Measurements from ENCODE around the gene ARID1A. TPM values are rescaled to one million over a fixed set of nuclear protein-coding genes. Genes with fewer than 3 reads are reported as not detected.

Gene ARID1A
- total and polyA plus RNA-seq, 9 of the 15 experiments (the other 6 are each of a cell fraction or from before 2014, with no cell fraction given): 8.3 to 88.3 (median 22.5) TPM

DNA sequence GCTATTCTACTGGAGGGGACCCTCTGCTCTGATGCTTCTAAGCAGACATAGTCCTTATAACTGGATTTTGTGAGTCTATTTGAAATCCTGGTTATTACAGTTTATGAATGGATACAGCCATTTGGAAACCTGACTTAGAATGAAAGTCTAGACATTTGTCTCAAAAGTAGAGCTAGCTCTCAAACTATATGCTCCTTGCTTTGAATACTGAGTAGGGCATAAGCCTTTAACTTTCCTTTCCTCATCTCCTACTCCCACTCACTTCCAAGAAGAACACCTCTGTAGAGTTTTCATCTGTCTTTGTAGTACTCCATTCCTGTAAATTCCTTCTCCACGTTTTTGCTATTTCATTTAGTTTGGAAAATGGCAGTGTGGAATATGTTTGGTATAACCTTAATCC, 9.0 kb upstream of the ARID1A start (continued):
- TF ChIP-seq CBX2 (IDR thresholded peaks at IDR 0.05; ENCODE audit: insufficient read depth, low read length, poor library complexity, severe bottlenecking): no peak
- TF ChIP-seq SREBF2 (CRISPR knock-in tag; IDR thresholded peaks at IDR 0.05): no peak
- no peak for TF ChIP-seq ETS2 (tag; IDR thresholded peaks at IDR 0.05; ENCODE audit: borderline replicate concordance, poor library complexity, severe bottlenecking)
- TF ChIP-seq EWSR1 (IDR thresholded peaks at IDR 0.05; ENCODE audit: borderline replicate concordance, low read depth, partially characterized antibody): no peak
- TF ChIP-seq, protein P1, sequence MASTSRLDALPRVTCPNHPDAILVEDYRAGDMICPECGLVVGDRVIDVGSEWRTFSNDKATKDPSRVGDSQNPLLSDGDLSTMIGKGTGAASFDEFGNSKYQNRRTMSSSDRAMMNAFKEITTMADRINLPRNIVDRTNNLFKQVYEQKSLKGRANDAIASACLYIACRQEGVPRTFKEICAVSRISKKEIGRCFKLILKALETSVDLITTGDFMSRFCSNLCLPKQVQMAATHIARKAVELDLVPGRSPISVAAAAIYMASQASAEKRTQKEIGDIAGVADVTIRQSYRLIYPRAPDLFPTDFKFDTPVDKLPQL (IDR thresholded peaks at IDR 0.05; ENCODE audit: extremely low read depth, insufficient read length): no peak
- TF ChIP-seq MTF1 (CRISPR knock-in tag; IDR thresholded peaks at IDR 0.05; ENCODE audit: borderline replicate concordance): no peak
- TF ChIP-seq NONO (IDR thresholded peaks at IDR 0.05; ENCODE audit: low read depth in 2 of 2, low read length in 1 of 2): no peak; a peak in 1 of 4 replicates
- peak; percentile 55; the same call in 1 of the 2 replicates for TF ChIP-seq TRIM28 (IDR thresholded peaks at IDR 0.05)
- TF ChIP-seq COPS2 (conservative IDR thresholded peaks at IDR 0.05): no peak
- TF ChIP-seq SRSF9 (IDR thresholded peaks at IDR 0.05; ENCODE audit: borderline replicate concordance, low read depth, low read length): no peak
- TF ChIP-seq NEUROD1 (IDR thresholded peaks at IDR 0.05; ENCODE audit: borderline replicate concordance, low read depth, low read length, partially characterized antibody): peak; percentile 95
- 0 out of 2 replicates have a peak, but pooled peaks have one; percentile 7 for TF ChIP-seq THRB (CRISPR knock-in tag; conservative IDR thresholded peaks at IDR 0.05)
- TF ChIP-seq ZNF12 (CRISPR knock-in tag; IDR thresholded peaks at IDR 0.05): no peak
- no peak for TF ChIP-seq RBM15 (IDR thresholded peaks at IDR 0.05; ENCODE audit: insufficient read depth, low read length)
- no peak; the same call in 1 of the 2 replicates for TF ChIP-seq RNF2 (IDR thresholded peaks at IDR 0.05)
- TF ChIP-seq ZC3H4 (CRISPR knock-in tag; IDR thresholded peaks at IDR 0.05; ENCODE audit: borderline replicate concordance): no peak
- TF ChIP-seq, protein P2, sequence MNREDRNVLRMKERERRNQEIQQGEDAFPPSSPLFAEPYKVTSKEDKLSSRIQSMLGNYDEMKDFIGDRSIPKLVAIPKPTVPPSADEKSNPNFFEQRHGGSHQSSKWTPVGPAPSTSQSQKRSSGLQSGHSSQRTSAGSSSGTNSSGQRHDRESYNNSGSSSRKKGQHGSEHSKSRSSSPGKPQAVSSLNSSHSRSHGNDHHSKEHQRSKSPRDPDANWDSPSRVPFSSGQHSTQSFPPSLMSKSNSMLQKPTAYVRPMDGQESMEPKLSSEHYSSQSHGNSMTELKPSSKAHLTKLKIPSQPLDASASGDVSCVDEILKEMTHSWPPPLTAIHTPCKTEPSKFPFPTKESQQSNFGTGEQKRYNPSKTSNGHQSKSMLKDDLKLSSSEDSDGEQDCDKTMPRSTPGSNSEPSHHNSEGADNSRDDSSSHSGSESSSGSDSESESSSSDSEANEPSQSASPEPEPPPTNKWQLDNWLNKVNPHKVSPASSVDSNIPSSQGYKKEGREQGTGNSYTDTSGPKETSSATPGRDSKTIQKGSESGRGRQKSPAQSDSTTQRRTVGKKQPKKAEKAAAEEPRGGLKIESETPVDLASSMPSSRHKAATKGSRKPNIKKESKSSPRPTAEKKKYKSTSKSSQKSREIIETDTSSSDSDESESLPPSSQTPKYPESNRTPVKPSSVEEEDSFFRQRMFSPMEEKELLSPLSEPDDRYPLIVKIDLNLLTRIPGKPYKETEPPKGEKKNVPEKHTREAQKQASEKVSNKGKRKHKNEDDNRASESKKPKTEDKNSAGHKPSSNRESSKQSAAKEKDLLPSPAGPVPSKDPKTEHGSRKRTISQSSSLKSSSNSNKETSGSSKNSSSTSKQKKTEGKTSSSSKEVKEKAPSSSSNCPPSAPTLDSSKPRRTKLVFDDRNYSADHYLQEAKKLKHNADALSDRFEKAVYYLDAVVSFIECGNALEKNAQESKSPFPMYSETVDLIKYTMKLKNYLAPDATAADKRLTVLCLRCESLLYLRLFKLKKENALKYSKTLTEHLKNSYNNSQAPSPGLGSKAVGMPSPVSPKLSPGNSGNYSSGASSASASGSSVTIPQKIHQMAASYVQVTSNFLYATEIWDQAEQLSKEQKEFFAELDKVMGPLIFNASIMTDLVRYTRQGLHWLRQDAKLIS (CRISPR knock-in tag; IDR thresholded peaks at IDR 0.05): no peak
- no peak for TF ChIP-seq TAF7 (tag; IDR thresholded peaks at IDR 0.05)
- TF ChIP-seq, protein P3, sequence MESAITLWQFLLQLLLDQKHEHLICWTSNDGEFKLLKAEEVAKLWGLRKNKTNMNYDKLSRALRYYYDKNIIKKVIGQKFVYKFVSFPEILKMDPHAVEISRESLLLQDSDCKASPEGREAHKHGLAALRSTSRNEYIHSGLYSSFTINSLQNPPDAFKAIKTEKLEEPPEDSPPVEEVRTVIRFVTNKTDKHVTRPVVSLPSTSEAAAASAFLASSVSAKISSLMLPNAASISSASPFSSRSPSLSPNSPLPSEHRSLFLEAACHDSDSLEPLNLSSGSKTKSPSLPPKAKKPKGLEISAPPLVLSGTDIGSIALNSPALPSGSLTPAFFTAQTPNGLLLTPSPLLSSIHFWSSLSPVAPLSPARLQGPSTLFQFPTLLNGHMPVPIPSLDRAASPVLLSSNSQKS (CRISPR knock-in tag; IDR thresholded peaks at IDR 0.05): no peak
- no peak for TF ChIP-seq ZNF780A (CRISPR knock-in tag; IDR thresholded peaks at IDR 0.05)
- TF ChIP-seq SIN3B (IDR thresholded peaks at IDR 0.05; ENCODE audit: low read depth): no peak
- peak; percentile 30; the same call in 1 of the 2 replicates for TF ChIP-seq DIDO1 (tag; IDR thresholded peaks at IDR 0.05; ENCODE audit: low read depth)
- no peak for TF ChIP-seq RHOXF2B (CRISPR knock-in tag; conservative IDR thresholded peaks at IDR 0.05)

Data from K562 (cell line).